Esophagus squamous epithelium (tissue), 5 donors: ENCODE results near the gene MRAP. TPM values are rescaled to one million over a fixed set of nuclear protein-coding genes. Genes with fewer than 3 reads are reported as not detected.

Experiments
- DNase-seq: peaks from one replicate; lab custom pipeline; 2025; lab: John Stamatoyannopoulos, UW
- H3K27ac ChIP-seq, 4 donors: fragments of 200-600 bp; sonication (generic); one replicate each; pipeline ENCODE4 v1.5.1; 2016 to 2019; ENCODE audit warnings: mild to moderate bottlenecking in 1 of 4
- H3K27me3 ChIP-seq, 4 donors: fragments of 200-600 bp; sonication (generic); 1 replicate in 3 of 4; 2 replicates in 1 of 4; pipeline versions ENCODE4 v1.5.1 to v1.6.0; 2017 to 2021; ENCODE audit warnings: antibody characterized with exemption in 1 of 4
- H3K36me3 ChIP-seq, 3 donors: fragments of 200-600 bp; sonication (generic); one replicate each; pipeline ENCODE4 v1.5.1; 2016 to 2019
- H3K4me1 ChIP-seq, 3 donors: fragments of 200-600 bp; sonication (generic); one replicate each; pipeline ENCODE4 v1.5.1; 2017 to 2019
- H3K4me3 ChIP-seq, 4 donors: fragments of 200-600 bp; sonication (generic); 1 replicate in 3 of 4; 2 replicates in 1 of 4; pipeline ENCODE4 v1.5.1; 2016 to 2019; ENCODE audit warnings: mild to moderate bottlenecking in 2 of 4, moderate library complexity in 1 of 4
- H3K9me3 ChIP-seq, 3 donors: fragments of 200-600 bp; sonication (generic); one replicate each; pipeline ENCODE4 v1.5.1; 2016 to 2019
- POLR2A ChIP-seq, 4 donors: fragments of 450-650 bp; IDR thresholded peaks; one replicate each; pipeline ENCODE4 v1.6.1; 2017; ENCODE audit warnings: antibody characterized with exemption in 4 of 4, mild to moderate bottlenecking in 4 of 4, moderate library complexity in 3 of 4
- WGBS, 2 donors: methylation state at CpG; one replicate each; pipeline ENCODE4 v1.1.5; 2018; 5-methylcytosine and 5-hydroxymethylcytosine counted together
- intact Hi-C: fragments of 100-400 bp; cut with DNase I; formaldehyde crosslinking; loops from one replicate; pipeline ENCODE4 v1.15.0; 2022
- total RNA-seq, 4 donors: library from RNA; depleted of rRNA; stranded (reverse); fragments of >200 nt; gene quantifications; one replicate each; pipeline ENCODE4 v1.1.0, GENCODE V29; 2016
- TF ChIP-seq, protein P1 (sequence below), 6 experiments: fragments of 450-650 bp in 4 of 6; fragments of 200-600 bp in 2 of 6; sonication (generic) in 2 of 6; IDR thresholded peaks; one replicate each; pipeline ENCODE4 v1.5.1; 2016 to 2019; ENCODE audit warnings: antibody characterized with exemption in 6 of 6, mild to moderate bottlenecking in 4 of 6, moderate library complexity in 4 of 6
- donor health status: DM: yes; HTN: yes; CAD: no.

The MRAP gene
- total RNA-seq, 4 donors from 2014 or later, result 0.29 TPM; not detected in 3

DNA sequence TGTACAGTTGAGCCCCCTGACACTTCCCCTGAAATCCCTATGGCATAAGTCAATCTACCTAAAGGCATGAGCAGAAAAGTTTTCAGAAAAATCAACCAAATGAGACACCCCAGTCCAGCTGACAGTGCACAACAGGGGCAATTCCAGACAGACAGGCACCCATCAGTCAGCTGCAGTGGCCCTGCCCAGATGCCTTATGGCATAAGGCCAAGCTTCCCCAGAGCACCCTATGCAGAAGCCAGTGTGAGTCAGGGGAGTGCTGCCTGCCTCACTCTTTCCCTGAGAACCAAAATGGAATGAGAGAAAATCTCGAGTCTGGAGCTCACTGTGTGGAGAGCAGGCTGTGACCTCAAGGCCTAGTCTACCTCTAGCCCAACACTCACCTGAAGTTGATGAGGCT is 38.1 kb downstream of the MRAP start:
- H3K27ac ChIP-seq, result no peak overlapping the region
- intact Hi-C loops, result no loop called here

DNA sequence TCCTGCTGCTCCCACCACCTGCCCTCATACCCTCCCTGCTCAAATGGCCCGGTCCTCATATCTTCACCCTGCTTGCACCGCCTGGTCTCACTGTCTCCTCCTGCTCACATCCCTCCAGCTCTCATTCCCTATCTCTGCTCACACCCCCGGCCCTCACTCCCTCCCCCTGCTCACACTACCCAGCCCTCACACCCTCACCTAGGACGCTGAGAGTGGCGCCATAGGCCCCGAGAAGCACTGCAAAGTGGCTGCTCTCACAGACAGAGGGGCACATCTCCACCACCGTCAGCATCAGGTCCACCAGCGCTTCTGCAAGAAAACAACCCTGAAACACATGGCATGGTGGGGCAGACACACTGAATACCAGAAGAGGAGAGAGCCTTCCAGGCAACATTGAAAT is 38.6 kb downstream of the MRAP start:
- Histone ChIP-seq H3K27ac (no peak overlapping the region), H3K36me3 (peaks cover 33 to 98% (median 45%) of the 10 kb centered on the region in 3 donors), H3K4me1 (peaks cover 0 to 8% (median 0%) of the 10 kb centered on the region in 3 donors), H3K9me3 (no peaks in the 10 kb centered on the region), H3K4me3 (no peak overlapping the region), H3K27me3 (no peaks in the 10 kb centered on the region)
- TF ChIP-seq, protein P1, sequence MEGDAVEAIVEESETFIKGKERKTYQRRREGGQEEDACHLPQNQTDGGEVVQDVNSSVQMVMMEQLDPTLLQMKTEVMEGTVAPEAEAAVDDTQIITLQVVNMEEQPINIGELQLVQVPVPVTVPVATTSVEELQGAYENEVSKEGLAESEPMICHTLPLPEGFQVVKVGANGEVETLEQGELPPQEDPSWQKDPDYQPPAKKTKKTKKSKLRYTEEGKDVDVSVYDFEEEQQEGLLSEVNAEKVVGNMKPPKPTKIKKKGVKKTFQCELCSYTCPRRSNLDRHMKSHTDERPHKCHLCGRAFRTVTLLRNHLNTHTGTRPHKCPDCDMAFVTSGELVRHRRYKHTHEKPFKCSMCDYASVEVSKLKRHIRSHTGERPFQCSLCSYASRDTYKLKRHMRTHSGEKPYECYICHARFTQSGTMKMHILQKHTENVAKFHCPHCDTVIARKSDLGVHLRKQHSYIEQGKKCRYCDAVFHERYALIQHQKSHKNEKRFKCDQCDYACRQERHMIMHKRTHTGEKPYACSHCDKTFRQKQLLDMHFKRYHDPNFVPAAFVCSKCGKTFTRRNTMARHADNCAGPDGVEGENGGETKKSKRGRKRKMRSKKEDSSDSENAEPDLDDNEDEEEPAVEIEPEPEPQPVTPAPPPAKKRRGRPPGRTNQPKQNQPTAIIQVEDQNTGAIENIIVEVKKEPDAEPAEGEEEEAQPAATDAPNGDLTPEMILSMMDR (IDR thresholded peaks at IDR 0.05), result no peak
- TF ChIP-seq POLR2A (IDR thresholded peaks at IDR 0.05), result no peak
- 92 to 93% methylated on average over 6 to 7 of the region's 8 CpGs for WGBS, 2 donors
- intact Hi-C loops, result no loop called here
- no peak for DNase-seq

More for the DNA sequence above, 38.1 kb downstream of the MRAP start:
- H3K4me3 ChIP-seq, result no peak overlapping the region
- no peaks in the 10 kb centered on the region for H3K9me3 ChIP-seq
- H3K4me1 ChIP-seq, result peaks cover 0 to 8% (median 0%) of the 10 kb centered on the region in 3 donors
- peaks cover 33 to 98% (median 45%) of the 10 kb centered on the region in 3 donors for H3K36me3 ChIP-seq
- DNase-seq, result no peak
- no peak for TF ChIP-seq POLR2A (IDR thresholded peaks at IDR 0.05)
- TF ChIP-seq, protein P1 (IDR thresholded peaks at IDR 0.05), result no peak
- no peaks in the 10 kb centered on the region for H3K27me3 ChIP-seq
- 55 to 67% methylated on average over 1 of the region's 1 CpG for WGBS, 2 donors

DNA sequence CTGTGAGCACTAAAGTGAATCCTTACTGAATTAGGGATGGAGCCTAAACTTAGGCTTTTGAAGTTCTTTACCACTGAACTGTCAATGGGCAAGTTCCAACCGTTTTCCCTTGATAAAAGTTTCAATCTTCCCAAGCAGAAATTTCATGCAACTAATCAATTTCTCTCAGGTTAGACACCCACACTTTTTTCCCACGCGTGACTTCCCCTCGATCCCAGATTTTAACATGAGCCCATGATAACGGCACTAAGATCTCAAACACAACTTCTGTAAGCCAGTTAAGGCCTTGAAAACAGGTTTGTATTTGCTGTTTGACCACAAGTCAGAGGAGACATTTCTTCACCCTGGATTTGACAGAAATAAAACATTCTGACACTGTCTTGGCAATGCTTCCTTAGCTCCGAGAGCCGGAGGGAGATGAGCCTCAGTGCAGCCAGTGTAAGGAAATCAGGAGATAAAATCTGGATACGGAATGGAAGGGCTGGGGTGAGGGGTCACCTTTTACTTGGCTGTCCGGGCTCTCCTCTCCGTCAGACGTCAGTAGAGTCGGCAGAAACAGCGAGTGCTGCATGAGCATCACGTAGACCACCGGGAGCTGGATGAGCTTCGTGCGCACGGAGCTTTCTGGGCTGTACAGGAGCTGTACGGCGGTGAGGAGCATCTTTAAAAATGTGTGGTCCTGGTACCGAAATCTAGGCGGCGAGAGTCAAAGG is 39.7 kb downstream of the MRAP start:
- DNase-seq, result no peak
- 94 to 95% methylated on average over 21 to 23 of the region's 23 CpGs for WGBS, 2 donors
- Histone ChIP-seq H3K4me1 (peaks cover 0 to 8% (median 0%) of the 10 kb centered on the region in 3 donors), H3K27me3 (no peaks in the 10 kb centered on the region), H3K9me3 (no peaks in the 10 kb centered on the region), H3K27ac (no peak overlapping the region), H3K4me3 (no peak overlapping the region), H3K36me3 (peaks cover 31 to 100% (median 48%) of the 10 kb centered on the region in 3 donors)
- no peak for TF ChIP-seq POLR2A (IDR thresholded peaks at IDR 0.05)
- TF ChIP-seq, protein P1 (IDR thresholded peaks at IDR 0.05), result no peak
- intact Hi-C loops, result no loop called here

DNA sequence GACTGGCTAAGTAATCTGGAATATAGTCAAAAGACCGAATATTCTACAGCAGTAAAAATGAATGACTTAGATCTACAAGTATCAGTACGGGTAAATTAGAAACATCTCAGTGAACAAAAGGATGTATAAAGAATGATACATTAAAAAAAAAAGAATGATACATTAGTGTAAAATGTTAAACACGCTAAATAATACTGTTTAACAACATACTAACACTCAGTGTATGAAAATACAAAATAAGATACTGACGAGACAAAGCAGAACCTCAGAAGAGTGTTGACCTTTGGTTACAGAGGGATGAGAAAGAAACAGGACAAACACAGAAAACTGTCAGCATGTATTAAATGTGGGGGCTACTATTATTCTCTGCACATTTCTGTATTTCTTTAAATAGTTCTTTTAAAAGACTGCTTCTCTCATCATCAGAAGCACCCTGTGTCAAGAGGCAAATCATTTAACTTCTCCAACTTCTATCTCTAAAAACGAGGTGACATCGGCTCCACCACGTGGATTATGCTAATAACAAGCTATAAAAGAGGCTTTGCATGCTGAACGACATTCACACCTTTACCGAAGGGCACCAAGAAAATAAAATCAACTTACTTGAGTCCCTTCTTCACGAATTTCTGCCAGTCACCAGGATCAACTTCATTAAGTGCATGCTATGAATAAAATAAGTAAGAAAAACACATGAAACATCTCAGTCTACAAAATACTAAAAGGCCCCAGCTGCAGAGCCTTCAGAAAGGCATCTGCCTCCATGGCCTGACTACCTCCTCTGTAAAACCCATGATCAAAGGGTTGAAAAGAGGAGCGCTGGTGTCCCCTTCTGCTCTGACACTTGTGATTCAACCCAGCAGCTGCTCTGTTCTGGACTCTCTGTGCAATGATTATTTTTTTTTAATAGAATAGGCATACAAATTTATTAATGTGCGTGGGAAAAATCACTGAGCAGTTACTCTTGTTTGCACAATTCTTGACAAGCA is 42.5 kb downstream of the MRAP start:
- no peak for TF ChIP-seq POLR2A (IDR thresholded peaks at IDR 0.05)
- TF ChIP-seq, protein P1 (IDR thresholded peaks at IDR 0.05), result no peak
- WGBS, 2 donors, result 81 to 86% methylated on average over 12 of the region's 12 CpGs
- Histone ChIP-seq H3K27ac (no peak overlapping the region), H3K36me3 (peaks cover 36 to 100% (median 56%) of the 10 kb centered on the region in 3 donors), H3K4me3 (no peak overlapping the region), H3K9me3 (peaks cover 0 to 14% (median 7%) of the 10 kb centered on the region in 3 donors), H3K27me3 (no peaks in the 10 kb centered on the region), H3K4me1 (peaks cover 0 to 8% (median 0%) of the 10 kb centered on the region in 3 donors)
- no peak for DNase-seq
- intact Hi-C loops, result no loop called here
